ENCODE data around the gene WDR46.

DNA sequence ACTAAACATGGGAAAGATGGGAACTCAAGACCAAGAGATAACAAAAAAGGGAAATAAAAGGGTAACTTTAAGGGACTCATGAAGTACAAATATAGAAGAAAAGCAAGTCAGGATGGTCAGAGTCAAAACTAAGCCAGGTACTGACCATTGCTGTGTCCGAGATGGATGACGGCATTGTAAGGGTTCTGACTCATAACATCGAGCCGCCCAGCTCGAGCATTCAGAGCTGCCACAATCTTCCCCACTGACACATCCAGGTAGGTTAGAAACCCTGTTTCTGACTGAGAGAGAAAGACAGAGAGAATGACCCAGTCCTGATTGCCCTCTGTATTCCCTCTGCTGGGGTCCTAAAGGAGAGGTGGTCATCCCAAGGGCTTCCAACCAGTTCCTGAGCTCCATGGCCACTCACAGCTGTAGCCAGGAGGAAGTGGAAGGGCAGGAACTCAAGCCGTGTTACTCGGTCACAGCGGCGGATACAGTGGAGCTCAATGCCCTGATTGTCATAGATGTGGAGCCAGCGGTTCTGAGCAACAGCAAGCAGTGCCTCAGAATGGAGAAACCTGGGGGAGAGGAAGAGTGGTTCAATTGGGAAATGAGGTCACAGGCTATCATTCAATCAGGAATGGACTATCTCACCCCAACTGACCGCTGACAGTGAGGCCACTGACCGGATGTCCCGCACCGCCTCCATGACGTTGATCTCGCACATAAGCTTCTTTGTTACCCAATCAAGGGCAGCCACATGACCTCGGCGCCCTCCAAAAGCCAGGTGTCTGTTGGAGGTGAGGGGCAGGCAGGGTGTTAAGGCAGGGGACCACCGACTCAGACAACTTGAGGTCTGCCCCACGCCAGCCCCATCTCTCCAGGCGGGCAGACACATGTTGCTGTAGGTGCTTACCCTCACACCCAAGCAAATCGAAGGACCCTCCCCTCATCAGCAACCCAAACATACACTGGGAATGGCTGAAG is 1.8 kb downstream of the WDR46 start:
- no peak for TF ChIP-seq POLR2AphosphoS5 (IDR thresholded peaks at IDR 0.05; ENCODE audit: low read depth)
- TF ChIP-seq, protein P1, sequence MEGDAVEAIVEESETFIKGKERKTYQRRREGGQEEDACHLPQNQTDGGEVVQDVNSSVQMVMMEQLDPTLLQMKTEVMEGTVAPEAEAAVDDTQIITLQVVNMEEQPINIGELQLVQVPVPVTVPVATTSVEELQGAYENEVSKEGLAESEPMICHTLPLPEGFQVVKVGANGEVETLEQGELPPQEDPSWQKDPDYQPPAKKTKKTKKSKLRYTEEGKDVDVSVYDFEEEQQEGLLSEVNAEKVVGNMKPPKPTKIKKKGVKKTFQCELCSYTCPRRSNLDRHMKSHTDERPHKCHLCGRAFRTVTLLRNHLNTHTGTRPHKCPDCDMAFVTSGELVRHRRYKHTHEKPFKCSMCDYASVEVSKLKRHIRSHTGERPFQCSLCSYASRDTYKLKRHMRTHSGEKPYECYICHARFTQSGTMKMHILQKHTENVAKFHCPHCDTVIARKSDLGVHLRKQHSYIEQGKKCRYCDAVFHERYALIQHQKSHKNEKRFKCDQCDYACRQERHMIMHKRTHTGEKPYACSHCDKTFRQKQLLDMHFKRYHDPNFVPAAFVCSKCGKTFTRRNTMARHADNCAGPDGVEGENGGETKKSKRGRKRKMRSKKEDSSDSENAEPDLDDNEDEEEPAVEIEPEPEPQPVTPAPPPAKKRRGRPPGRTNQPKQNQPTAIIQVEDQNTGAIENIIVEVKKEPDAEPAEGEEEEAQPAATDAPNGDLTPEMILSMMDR (IDR thresholded peaks at IDR 0.05; ENCODE audit: insufficient read depth, low read length) = no peak

All from HL-60 (cell line).